Stimulated activated CD4-positive, alpha-beta T cell treated with anti-CD3 and anti-CD28 coated beads, Interleukin-15, amount 100 ng/mL, for 48 hours (primary cell): Measurements from ENCODE around the gene CLDN5.

Experiments
- DNase-seq, 2 donors: peaks; one replicate each; pipeline ENCODE4 v3.0.0-alpha.2; 2020; ENCODE audit warnings: low read depth in 2 of 2

The CLDN5 gene, protein sequence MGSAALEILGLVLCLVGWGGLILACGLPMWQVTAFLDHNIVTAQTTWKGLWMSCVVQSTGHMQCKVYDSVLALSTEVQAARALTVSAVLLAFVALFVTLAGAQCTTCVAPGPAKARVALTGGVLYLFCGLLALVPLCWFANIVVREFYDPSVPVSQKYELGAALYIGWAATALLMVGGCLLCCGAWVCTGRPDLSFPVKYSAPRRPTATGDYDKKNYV

DNA sequence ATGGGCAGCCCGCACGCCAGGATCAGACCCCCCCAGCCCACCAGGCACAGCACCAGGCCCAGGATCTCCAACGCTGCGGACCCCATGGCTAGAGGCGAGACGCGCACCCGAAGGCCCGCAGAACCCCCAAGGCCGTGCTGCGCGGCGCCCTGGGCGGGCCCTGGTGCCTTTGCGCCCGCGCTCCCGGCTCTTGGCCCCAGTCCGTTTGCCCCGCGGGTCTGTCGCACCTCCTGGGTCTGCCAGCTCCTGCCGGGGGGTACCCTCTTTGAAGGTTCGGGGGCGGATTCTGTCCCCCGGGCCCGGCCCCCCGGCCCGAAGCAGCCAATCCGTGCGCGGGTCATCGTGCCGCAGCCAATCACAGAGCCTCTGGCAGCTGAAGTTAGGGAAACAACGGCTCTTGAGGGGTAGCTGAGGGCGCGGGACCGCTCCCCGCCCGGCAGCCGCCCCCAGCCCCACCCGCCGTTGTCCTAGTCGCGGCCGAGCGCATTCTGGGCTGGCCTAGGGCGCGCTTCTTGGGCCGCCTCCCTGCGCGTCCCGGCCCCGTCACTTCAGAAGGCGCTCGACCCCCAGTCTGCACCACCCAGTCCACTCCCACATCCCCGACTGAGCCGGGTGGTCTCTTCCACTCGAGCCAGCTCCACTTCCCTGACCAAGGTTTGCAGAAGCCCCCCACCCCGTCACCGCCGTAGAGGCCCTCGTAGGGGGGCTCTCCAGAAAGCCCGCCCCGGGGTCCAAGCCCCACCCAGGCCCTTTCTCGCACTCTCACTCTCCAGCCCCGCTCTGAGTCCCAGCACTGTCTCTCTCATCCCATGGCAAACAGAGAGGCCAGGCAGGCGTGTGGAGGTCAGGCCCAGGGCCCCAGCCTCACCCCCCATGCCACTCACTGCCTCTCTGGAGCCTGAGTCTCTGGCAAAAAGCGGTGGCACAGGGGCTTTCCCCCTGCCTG is at the start of gene CLDN5:
CLDN5 (minus strand) TSS at position 241 of the 946 bp plus-strand sequence; CDS start at position 86, 155 bp downstream.
- DNase-seq, result no peak

DNA sequence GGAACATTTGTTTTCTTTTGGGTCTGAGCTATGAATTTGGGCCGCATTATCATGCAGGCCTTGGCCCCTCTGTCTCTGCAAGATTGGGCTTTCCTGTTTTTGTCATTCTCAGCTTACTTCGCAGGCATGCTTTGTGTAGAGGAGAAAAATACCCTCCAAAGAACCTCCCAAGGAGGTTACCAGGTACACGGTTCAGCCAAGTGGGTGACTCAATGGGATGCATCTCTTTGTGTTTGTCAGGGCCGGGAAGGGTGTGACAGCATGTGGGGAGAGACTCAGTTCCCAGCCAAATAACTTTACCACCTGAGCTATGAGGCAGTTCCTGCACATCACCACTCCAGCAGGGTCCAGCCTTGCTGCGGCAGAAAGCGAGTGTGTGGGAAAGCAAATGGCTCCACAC is 47.8 kb upstream of the CLDN5 start:
- DNase-seq, result no peak

DNA sequence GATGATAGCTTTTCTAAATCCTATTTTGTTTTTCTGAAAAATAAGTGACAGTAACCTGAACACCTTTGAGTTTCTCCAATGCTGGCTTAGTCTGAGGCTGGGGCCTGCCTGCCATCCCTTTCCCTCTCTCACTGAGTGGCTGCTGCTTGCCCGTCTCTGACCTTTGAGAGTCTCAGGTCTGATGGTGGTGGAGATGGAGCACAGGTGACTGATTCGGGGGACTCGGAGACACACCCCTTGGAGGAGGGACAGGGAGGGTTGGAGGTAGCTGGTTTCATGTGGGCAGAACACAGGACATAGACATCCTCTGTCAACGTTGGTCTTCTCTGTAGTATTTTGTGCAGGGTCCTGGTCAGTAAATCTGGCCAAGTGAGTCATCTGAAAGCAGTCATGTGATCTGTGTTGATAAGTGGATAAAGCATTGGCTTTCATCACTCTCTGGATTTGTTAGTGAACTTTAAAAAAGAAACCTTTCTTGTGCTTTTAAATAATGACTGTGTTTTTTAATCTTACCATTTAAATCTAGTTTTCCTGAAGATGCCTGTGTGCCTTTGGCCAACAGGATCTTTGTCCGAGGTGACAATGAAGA is 47.1 kb upstream of the CLDN5 start:
- no peak for DNase-seq

DNA sequence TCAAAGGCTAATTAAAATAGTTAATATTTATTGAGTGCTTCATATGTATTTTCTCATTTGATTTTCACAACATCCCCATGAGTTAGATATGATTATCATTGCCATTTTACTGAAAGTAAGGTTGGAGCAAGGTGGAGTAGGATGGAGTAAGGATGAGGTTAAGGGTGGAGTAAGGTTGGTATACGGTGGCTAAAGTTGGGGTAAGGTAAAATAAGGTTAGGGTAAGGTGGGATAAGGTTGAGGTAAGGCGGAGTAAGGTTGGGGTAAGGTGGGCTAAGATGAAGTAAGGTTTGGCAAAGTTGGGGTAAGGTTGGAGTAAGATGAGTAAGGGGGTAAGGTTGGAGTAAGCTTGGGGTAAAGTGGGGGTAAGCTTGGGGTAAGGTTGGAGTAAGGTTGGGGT is 45.8 kb upstream of the CLDN5 start:
- DNase-seq, result no peak

DNA sequence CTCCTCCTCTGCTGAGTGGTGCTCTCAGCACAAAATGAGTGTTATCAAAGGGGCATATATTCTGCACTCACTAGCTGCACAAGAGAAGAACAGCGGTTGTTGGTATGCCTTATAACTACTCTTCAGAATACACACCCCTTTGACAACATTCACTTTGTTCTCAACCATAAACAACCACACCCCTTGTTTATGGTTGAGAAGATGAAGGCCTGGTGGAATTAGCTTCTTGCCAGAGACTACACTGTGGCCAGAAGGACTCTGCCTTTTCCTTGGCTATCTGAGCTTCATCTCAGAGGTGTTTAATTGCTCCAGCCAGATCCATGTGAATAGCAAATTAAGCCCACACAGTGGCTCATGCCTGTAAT is 45.0 kb upstream of the CLDN5 start:
- DNase-seq, result no peak

DNA sequence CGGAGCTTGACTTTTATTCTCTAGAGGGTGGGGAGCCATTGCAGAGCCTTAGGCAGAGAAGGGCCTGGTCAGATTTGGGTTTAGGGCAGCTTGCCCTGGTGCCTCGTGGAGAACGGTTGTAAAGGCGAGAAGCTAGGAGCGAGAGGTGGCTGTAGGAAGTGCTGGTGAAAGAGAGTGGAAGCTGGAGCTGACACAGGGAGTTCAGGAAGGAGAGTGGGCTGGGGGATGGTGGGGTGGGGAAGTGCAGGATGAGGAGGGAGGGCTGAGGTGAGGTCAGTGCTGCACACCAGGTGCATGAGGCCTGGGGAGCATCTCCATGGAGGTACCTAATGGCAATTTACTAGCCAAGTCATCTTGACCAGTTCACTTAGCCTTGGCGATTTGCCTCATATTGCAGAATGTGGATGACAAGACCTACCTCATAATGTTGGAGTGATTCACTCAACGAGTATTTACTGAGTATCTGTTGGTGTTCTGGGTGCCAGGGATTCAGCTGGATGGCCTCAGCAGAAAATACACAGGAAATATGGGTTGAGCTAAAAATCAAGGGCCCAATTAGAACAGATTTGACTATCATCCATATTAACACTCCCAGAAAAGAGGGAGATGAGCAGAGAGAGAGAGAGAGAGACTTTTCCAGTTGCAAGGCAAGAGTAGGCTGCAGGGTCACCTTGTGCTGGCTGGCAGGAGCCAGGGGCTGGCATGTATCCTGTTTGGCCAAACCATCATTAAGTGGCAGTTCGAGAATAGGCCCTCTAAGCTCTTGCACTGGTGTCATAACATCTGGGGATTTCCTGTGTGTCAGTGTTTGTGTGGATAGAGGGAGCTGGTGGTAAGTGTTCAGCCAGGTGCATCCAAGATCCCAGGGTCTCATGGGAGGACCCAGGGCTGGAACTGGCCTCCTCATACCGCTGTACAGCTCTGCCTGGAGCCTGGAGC is 44.4 kb upstream of the CLDN5 start:
- no peak for DNase-seq

DNA sequence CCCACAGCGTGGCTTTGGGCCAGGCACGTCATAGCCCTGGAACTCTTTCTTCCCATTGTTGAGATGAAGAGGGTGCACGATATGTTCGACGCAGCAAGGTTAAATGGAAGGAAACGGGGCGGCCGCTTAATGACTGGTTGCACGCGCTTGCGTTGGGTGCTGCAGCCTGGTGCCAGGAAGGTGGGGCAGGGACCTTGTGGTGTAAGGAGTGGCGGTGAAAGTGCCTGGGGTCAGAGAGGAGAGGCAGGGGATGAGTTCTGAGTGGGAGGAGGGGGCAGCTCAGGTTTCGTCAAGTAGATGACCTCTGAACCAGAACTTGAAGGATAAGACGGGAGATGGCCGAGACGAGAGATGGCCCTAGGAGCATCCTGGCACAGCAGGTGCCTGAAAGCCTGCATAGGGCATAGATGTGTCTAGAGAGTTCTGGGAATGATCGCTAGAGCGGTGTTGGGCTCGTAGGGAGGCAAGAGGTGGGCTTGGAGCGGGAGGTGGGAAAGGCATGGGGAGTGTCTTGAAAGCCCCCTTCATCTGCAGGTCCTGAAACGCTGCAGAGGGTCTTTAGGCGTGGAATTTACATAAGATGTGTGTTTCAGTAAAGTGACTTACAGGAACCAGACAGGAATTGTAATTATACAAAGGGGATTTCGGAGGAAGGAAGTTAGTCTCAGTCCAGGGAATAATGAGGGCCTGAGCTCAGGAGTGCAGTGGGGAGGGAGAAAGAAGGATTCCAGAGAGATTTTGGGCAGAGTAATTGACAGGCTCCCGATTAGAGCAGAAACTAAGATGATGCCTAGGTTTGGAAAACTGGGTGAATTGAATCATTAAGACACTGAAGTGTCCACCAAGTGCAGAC is 43.2 kb upstream of the CLDN5 start:
- no peak for DNase-seq

DNA sequence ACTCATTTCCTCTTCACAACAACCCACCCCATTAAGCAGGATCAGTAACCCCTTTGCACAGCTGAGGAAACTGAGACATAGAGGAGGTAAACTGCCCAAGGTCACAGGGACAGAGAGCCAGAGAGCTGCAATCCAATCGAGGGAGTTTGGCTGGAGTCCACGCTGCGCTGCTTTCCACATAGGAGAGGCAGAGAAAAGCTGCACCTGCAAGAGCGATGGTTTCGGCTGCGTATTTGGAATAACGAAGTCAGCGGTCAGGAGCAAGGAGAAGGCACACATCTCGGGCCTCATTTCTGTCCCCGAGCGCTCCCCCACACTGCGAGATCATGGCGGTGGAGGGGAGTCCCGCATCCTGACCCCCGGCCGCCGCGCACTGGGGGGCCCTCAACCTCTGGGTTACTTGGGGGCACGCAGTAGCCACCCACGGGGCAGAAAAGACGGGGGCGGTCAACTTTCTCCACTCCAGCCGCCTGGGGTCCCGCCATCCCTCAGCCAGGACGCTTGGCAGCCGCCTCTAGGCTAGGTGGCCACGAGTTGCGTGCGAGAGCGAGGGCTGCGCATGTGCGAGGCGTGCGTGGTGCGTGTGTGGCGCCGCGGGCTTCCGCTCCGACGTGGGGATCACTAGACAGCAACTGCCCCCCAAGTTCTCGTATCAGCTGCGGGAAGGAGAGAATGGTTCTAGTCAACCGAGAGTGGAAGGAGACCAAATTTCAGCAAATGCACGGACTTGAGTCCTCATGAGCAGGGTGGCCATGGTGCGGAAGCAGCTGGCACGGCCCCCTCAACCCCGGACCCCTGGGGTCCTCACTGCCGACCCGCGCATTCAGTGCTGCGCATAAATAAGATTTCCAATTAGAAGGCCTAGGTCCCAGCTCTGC is 42.3 kb upstream of the CLDN5 start:
- DNase-seq, result no peak

DNA sequence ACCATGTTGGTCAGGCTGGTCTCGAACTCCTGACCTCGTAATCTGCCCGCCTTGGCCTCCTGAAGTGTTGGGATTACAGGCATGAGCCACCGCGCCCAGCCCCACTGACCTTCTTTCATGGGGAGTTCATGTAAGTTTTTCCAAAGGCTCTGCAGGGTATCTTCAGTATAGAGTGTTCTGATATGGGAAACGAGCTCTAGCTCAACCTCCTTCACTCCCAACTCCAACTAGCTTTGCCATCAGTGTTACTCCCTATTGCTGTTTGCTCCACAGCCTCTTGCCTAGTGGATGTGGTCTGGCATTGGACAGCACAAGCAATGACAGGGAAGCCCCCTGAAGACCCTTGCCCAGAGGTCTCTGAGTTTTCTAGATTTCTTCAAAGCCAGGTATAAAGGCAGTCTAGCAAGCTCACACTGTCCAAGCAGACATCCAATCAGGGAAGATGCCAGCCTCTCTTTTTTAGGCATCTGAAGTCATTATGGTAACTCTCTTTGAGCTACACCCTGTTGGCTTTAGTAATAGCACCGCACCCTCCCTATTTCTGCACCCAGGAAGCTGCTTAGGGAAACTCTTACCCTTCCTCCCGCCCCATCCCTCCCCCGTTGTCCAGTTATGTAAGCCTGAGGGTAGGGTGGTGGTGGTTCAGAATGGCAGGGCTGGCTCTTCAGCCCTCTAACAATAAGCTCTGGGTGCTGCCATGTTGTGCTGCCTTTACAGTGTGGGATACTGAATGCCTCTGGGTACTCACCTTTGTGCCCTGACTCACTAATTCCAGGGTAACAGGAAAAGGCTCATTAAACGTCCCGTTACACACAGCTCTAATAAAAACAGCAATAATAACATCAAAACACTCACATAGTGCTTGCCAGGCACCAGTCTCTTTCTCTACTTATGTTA is 41.4 kb upstream of the CLDN5 start:
- no peak for DNase-seq

DNA sequence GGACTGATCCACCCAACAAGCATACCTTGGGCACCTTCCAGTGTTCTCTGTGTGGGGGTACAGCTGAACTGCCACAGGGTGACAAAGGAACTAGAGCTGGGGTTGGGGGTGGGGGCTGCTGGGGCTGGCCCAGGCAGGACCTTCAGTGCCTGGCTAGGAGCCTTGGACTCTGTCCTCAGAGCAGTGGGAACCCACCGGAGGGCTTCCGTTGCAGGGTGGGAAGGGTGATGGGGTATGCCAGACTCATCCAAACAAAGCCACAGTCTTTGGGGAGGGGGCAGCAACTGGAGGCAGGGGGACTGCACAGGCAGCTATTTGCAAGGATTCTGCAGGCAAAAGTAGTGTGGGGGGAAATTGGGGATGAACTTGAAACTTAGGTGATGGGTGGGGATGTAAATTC is 35.7 kb upstream of the CLDN5 start:
- no peak for DNase-seq

DNA sequence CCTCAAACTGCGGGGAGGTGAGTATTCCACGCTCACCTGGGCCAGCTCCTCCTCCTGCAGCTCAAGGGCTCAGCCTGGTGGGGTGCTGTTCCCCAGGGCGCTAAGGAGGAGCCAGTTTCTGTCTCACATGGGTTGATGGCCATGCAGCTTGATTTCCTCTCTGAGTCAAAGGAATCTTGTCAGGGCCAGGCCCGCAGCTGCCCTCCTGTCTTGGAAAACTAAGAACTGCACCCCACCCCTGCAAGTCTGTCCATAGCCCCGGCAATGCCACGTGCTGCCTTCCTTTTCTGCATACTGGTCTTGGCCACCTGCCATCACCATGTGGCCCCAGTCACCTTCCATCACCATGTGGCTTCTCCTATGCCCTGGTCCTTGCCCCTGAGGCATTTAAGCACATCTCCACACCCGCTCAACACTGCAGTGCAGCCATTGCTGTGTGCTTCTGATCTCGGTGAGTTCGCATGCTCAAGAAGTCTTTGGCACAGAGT is 35.2 kb upstream of the CLDN5 start:
- no peak for DNase-seq

DNA sequence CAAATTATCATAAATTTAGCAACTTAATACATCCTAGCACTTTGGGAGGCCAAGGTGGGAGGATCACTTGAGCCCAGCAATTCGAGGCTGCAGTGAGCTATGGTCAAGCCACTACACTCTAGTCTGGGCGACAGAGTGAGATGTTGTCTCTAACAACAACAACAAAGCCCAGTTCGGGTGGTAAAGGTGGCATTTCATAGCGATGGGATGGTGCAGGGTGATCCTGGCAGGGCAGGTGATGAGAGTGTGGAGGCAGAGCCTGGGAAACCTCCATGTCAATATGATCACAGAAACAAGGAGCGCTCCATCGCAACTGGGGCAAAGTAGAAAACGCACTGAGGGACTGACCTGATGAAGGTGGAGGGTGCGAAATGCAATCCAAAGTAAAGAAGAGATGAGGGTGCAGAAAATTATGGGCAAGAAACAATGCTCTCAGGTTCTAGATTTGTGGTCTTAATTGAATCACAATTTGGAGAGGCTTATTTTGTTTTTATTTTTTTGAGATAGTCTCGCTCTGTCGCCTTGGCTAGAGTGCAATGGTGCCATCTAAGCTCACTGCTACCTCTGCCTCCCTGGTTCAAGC is 32.8 kb upstream of the CLDN5 start:
- no peak for DNase-seq

DNA sequence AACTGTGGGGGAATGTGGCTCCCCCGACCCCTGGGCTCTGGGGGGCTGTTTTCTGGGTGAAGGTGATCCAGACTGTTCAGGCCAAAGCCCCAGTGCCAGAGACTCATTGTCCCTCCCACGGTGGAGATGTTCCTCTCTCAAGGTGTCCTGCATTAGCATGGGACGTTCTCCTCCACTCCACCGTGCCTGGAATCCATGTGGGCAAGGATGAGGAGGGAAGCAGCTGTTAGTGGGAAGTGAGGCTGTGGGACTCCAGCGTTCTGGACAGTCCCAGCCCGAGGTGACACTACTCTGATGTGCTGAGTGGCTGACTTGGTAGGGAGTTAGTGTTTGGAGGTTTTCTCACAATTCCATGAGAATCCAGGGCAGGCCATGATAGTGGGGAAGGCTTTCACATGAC is 31.4 kb upstream of the CLDN5 start:
- no peak for DNase-seq

DNA sequence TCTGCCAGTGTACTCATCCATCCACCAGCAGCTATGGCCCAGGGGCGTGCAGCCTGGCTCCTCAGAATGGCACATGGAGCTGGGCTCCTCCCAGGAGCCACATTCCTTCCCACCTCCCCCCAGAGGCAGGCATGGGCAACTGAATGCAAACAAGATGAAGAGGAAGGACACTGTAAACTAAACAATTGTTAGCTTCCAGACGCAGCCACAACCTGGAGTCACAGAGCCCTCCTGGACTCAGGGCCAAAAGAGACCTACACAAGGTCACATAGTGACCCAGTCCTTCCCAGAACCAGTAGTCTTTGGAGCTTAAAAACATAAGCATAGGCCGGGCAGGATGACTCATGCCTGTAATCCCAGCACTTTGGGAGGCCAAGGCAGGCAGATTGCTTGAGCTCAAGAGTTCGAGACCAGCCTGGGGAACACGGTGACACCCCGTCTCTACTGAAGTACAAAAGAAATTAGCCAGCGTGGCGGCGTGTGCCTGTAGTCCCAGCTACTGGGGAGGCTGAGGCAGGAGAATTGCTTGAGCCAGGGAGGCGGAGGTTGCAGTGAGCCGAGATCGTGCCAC is 30.7 kb upstream of the CLDN5 start:
- DNase-seq, result no peak

DNA sequence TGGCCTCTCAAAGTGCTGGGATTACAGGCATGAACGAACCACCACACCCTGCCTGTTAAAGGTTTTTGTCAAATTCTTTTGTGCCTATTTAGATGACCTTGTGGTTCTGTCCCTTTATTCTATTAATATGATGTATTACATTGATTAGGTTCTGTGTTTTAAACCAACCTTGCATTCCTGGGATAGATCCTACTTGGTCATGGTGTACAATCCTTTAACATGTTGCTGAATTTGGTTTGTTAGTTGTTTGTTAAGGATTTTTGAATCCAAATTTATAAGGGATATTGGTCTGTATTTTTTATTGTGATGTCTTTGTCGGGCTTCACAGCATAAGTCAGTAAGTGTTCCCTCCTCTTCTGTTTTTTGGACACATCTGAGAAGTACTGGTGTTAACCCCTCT is 29.0 kb upstream of the CLDN5 start:
- DNase-seq, result no peak

DNA sequence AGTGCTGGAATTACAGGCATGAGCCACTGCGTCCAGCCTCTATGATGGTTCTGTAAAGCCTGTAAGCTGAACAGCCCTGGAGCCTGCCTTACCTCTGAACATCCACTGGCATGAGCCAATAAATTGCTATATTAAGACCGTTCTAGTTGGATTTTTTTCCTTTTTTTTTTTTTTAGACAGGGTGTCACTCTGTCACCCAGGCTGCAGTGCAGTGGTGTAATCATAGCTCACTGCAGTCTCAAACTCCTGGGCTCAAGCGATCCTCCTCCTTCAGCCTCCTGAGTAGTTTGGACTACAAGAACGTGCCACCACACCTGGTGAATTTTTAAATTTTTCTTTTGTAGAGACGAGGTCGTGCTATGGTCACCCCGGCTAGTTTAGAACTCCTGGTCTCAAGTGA is 26.2 kb upstream of the CLDN5 start:
- DNase-seq, result no peak

DNA sequence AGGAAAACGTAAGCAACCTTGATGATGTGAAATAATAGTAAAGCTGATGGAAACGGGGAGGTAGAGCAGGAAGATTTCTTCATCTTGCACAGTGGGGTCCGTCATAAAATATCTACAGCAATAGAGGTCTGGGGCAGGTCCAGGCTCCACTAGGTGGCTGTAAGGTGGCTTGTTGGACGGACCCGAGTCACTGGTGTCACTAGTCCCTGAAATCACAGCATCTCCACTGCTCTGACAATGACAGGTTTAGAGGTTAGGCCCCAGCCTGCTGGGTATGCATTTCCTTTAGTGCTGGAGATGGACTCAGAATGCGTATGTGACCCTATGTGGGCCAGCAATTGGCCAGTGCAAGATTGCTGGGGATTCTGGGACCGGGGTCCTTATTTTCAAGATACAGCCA is 25.2 kb upstream of the CLDN5 start:
- DNase-seq, result no peak

DNA sequence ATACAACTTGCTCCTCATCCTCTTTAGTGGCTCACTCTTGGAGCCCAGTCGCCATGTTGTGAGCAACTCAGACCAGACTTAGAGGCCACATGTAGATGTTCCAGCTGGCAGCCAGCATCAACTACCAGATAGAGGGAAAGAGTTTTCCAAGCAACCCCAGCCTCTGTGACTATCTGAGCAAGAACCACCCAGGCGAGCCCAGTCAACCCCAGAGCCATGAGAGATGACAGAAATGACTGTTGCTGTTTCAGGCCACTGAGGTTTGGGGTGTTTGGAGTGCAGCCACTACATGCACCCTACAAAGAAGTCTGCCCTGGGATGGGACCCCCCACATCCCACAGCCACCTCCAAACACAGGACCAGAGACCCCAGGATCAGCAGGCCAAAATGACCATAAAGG is 24.8 kb upstream of the CLDN5 start:
- no peak for DNase-seq
